GM10847 (cell line): ENCODE measurements around the gene UMODL1.

ENCODE experiments used
- POLR2A ChIP-seq: IDR thresholded peaks from 2 replicates; pipeline ENCODE4 v1.6.1; 2011; ENCODE audit not compliant: insufficient read length; ENCODE audit errors: extremely low read depth

UMODL1 gene

DNA sequence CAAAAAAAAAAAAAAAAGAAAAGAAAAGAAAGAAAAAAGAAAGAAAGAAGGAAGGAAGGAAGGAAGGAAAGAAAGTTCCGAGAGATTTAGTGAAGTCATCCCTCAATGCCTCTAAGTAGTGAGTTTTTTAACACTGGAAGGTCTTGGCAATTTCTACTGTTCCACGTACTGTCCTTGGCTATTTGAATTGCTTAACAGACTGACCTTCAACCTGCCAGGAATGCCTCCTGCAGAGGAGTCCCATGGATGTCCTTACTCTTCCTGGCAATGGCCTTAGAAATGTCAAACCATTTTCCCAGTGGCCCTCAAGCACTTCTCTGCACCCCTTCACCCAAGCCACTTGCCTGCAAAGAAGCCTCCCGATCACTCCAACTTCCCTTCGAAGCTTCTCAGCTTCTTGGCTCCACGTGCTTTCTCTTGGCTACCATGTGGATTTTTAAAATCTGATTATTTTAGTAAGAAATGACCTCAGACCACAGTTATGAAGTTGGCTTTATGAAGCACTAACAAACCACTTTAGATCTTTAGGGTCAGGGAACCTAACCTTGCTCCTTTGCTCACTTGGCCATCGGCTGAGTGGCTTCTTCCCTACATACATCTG lies 104.1 kb downstream of the UMODL1 start:
- TF ChIP-seq POLR2A = no peak

- TF ChIP-seq POLR2A = no peak
Observed at GRCh38 chr21:42176859-42177258, 105.7 kb downstream of the UMODL1 start.

DNA sequence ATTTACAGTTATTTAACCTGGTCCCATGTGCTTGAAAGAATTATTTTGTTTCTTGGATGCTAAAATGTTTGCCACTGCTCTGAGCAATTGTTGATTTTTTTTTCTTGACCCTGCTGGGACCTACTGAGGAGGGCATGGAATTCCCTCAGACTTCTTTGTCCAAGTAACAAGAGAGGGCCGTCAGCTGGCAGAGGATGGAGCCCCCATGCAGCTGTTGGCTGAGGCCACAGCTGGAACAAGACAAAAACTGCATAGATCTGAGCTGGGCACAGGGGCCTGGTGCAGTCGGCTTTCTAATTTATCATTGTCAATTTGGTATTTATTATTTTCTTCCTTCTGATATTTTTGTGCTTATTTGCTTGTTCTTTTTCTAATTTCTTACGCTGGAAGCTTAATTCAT lies 108.2 kb downstream of the UMODL1 start:
- TF ChIP-seq POLR2A = no peak

- TF ChIP-seq POLR2A = no peak
Observed at GRCh38 chr21:42182713-42183371, 111.7 kb downstream of the UMODL1 start.

DNA sequence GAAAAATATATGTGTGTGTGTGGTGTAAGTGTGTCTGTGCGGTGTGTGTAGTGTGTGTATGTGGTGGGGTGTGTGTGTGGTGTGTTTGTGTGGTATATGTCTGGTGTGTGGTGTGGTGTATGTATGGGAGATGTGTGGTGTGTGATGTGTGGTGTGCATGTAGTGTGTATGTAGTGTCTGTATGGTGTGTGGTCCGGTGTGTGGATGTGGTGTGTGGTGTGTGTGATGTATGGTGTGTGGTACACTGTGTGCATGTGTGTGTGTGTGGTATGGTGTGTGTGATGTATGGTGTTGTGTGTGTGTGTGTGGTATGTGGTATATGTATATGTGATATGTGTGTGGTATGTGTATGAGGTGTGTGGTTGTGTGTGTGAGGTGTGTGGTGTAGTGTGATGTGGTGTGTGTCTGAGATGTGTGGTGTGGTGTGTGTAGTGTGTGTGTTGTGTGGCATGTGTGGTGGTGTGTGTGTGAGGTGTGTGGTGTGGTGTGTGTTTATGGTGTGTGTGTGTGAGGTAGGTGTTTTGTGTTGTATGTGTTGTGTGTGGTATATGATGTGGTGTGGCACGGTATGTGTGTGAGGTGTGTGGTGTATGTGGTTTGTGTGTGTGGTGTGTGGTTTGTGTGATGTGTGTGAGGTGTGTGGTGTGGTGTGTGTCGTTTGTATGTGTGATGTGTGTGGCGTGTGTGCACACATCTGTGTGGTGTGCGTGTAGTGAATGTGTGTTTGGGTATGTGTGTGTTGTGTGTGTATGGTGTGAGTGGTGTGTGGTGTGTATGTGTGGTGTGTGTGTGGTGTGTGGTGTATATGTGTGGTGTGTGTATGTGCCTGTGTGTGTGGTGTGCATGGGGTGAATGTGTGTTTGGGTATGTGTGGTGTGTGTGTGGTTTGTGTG lies 112.5 kb downstream of the UMODL1 start:
- no peak for TF ChIP-seq POLR2A

- TF ChIP-seq POLR2A = no peak
Observed at GRCh38 chr21:42186591-42186990, 115.5 kb downstream of the UMODL1 start.

- TF ChIP-seq POLR2A = no peak
Observed at GRCh38 chr21:42187976-42188653, 117.0 kb downstream of the UMODL1 start.

DNA sequence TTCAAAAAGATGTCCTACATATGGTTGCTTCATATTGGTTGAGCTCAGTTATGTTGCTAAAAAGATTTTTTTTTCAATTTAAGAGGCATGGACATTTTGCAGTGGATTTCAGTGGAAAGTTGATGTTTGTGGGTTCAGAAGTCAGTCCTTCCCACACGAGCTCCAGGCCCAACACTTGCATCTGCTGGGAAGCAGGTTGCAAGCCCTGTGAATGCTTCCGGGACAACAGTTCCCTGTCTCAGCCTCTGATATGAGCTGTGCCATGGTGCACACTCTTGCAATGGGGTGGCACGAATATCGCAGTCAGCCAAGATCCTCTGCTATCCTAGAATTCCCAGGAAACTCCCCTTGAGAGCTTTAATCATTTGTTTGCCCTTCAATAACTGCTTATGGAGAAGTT lies 117.5 kb downstream of the UMODL1 start:
- no peak for TF ChIP-seq POLR2A

DNA sequence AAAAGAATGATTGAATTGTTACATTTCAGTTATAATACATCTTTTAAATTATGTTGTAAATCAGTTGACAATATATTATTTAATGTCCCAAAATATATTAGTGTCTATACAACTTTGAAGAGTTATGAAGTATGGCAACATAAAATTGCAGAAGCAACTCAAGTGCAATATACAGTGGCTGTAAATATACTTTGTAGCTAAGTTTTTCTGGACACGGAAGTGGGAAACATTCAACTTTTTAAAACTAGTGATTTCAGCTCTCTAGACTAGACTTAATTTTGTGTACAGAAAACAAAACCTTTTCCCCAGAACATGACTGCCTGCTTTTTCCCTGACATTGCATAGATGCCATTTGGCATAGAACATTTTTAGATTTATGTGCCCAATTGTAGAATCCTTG lies 118.3 kb downstream of the UMODL1 start:
- TF ChIP-seq POLR2A = no peak

DNA sequence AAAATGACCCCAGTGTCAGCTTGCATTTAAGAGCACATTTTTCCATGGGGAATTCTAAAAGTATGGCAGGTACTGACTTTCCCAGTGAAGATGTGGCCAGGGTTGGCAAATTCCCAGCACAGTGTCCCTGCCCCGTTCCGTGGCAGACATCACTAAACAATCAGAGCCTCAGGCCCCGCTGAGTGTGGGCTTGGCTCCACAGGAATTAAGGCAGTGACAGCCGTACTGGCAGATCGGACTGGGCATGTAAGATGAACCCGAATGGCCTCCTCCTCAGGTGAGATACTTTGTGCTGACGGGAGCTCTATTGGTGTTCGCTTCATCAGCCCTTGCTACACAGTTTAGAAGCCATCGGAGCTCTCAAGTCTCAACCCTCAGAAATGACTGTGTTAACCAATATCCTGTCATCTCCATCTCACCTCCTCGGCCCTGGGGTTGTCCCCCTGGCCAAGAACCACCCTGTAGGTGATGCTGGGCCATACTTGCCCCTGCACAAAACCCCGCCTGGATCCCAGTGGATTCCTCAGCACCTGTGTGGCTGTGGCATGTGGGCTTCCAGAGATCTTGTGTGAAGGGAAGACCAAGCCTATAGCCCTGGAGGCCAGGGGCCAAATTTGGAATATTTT lies 118.9 kb downstream of the UMODL1 start:
- TF ChIP-seq POLR2A = no peak

GRCh38 chr21:42190486-42190863 lies 119.4 kb downstream of the UMODL1 start:
- TF ChIP-seq POLR2A = no peak

GRCh38 chr21:42191064-42191463 lies 119.9 kb downstream of the UMODL1 start:
- no peak for TF ChIP-seq POLR2A

GRCh38 chr21:42191696-42192595 lies 120.8 kb downstream of the UMODL1 start:
- no peak for TF ChIP-seq POLR2A
